Fibroblast of pulmonary artery (primary cell): Measurements from ENCODE around the gene PXDC1.

Experiments used
- DNase-seq: peaks from one replicate; pipeline ENCODE4 v3.0.0-alpha.2; 2010; ENCODE audit warnings: low read depth
- H3K4me3 ChIP-seq: replicated peaks from 2 replicates; pipeline ENCODE4 v1.5.1; 2011; ENCODE audit warnings: low read depth, mild to moderate bottlenecking, control low read depth, low read length, moderate library complexity
- CTCF ChIP-seq: IDR thresholded peaks from 2 replicates; pipeline ENCODE4 v1.5.1; 2011; ENCODE audit warnings: mild to moderate bottlenecking, control low read depth, low read length, inconsistent platforms; ENCODE audit errors: missing control alignments

Gene PXDC1

GRCh38 chr6:3706547-3706946 lies 45.0 kb downstream of the PXDC1 start:
- H3K4me3 ChIP-seq: no peak overlapping the region
- no peak for DNase-seq
- no peak for TF ChIP-seq CTCF

GRCh38 chr6:3701631-3702030 lies 49.9 kb downstream of the PXDC1 start:
- no peak for TF ChIP-seq CTCF
- H3K4me3 ChIP-seq: no peak overlapping the region
- DNase-seq: no peak

- no peak for DNase-seq
- H3K4me3 ChIP-seq: no peak overlapping the region
- TF ChIP-seq CTCF: no peak
Observed at GRCh38 chr6:3699231-3699630, 52.3 kb downstream of the PXDC1 start.

- H3K4me3 ChIP-seq: no peak overlapping the region
- TF ChIP-seq CTCF: no peak
- DNase-seq: peak; percentile 60
Observed at GRCh38 chr6:3698021-3698420, 53.5 kb downstream of the PXDC1 start.

- no peak for TF ChIP-seq CTCF
- no peak overlapping the region for H3K4me3 ChIP-seq
- peak; percentile 89 for DNase-seq
Observed at GRCh38 chr6:3697609-3698008, 53.9 kb downstream of the PXDC1 start.

- DNase-seq: peak; percentile 11
- H3K4me3 ChIP-seq: no peak overlapping the region
- no peak for TF ChIP-seq CTCF
Observed at GRCh38 chr6:3696525-3697088, 54.9 kb downstream of the PXDC1 start.

- no peak for DNase-seq
- TF ChIP-seq CTCF: no peak
- H3K4me3 ChIP-seq: no peak overlapping the region
Observed at GRCh38 chr6:3695065-3695817, 56.3 kb downstream of the PXDC1 start.
